A549 (cell line): ENCODE results near the gene LGR4. TPM values are rescaled to one million over a fixed set of nuclear protein-coding genes. Genes with fewer than 3 reads are reported as not detected.

Experiments used
- ATAC-seq, 2 experiments: fragments of 200-7000 bp in 1 of 2; fragments of >200 bp in 1 of 2; cut with Nextera tagmentation in 1 of 2; cut with Tn5 transposase in 1 of 2; 3 replicates each; pipeline versions ENCODE4 v1.8.0 to v1.9.1; 2018 to 2020; ENCODE audit warnings: mild to moderate bottlenecking in 1 of 2, moderate library complexity in 1 of 2
- CTCF ChIA-PET: fragments of 300-600 bp; sonication (Branson Sonifier 250); formaldehyde crosslinking; extraction: SDS; loops from one replicate; lab custom pipeline; 2021; ENCODE audit warnings: antibody characterized with exemption, inconsistent platforms; lab: Yijun Ruan, JAX
- POLR2A ChIA-PET: fragments of 350-600 bp; formaldehyde crosslinking; extraction: SDS; loops from one replicate; lab custom pipeline; 2021; ENCODE audit warnings: antibody characterized with exemption, inconsistent platforms; lab: Yijun Ruan, JAX
- DNase-seq, 2 experiments: peaks; one replicate each; pipeline versions ENCODE4 v3.0.0 to v3.0.0-alpha.2; 2011 to 2016; ENCODE audit warnings: low read depth in 1 of 2, low spot score in 1 of 2
- FAIRE-seq: peaks from 2 replicates; lab custom pipeline; 2011; peaks lifted over from hg19 to GRCh38; lab: Jason Lieb, UNC
- H3K27ac ChIP-seq, 2 experiments: fragments of >200 bp; sonication (Bioruptor Twin); formaldehyde crosslinking; 3 replicates each; pipeline ENCODE4 v1.5.1; 2016 to 2017
- H3K4me1 ChIP-seq: fragments of >200 bp; sonication (Bioruptor Twin); formaldehyde crosslinking; 3 replicates; pipeline ENCODE4 v1.6.1; 2016
- H3K4me2 ChIP-seq: fragments of >200 bp; sonication (Bioruptor Twin); formaldehyde crosslinking; 3 replicates; pipeline ENCODE4 v1.6.1; 2016
- H3K4me3 ChIP-seq: fragments of >200 bp; sonication (Bioruptor Twin); formaldehyde crosslinking; 3 replicates; pipeline ENCODE4 v1.5.1; 2016
- H3K9me3 ChIP-seq: fragments of >200 bp; sonication (Bioruptor Twin); formaldehyde crosslinking; 3 replicates; pipeline ENCODE4 v1.6.1; 2016
- CBX2 ChIP-seq: fragments of 200-600 bp; sonication (generic); IDR thresholded peaks from 2 replicates; pipeline ENCODE4 v1.6.1; 2016; ENCODE audit warnings: low read depth, mild to moderate bottlenecking, borderline replicate concordance
- CEBPB ChIP-seq, 2 experiments: fragments of >200 bp in 1 of 2; sonication (Bioruptor Twin) in 1 of 2; formaldehyde crosslinking in 1 of 2; IDR thresholded peaks; 2 replicates each; pipeline ENCODE4 v1.6.1; 2012 to 2016
- CHD2 ChIP-seq: fragments of 150-350 bp; IDR thresholded peaks from 2 replicates; pipeline ENCODE4 v1.6.1; 2014; ENCODE audit warnings: low read length; ENCODE audit not compliant: partially characterized antibody
- EHF ChIP-seq: fragments of 250-450 bp; sonication (Bioruptor Pico); IDR thresholded peaks from 2 replicates; pipeline ENCODE4 v1.5.0; 2020; ENCODE audit warnings: mild to moderate bottlenecking
- EP300 ChIP-seq, 2 experiments: fragments of >200 bp; sonication (Bioruptor Twin); formaldehyde crosslinking; IDR thresholded peaks; 2 replicates in 1 of 2; 3 replicates in 1 of 2; pipeline ENCODE4 v1.6.1; 2016 to 2017
- FOSL2 ChIP-seq, 2 experiments: fragments of 450-650 bp in 1 of 2; fragments of >200 bp in 1 of 2; sonication (Bioruptor Twin) in 1 of 2; formaldehyde crosslinking; IDR thresholded peaks; 2 replicates each; pipeline versions ENCODE4 v1.5.0 to v1.6.1; 2016 to 2020; ENCODE audit warnings: mild to moderate bottlenecking in 1 of 2, moderate library complexity in 1 of 2
- HEYL ChIP-seq: fragments of 250-450 bp; sonication (Bioruptor Pico); IDR thresholded peaks from 2 replicates; pipeline ENCODE4 v1.8.0; 2021; ENCODE audit warnings: mild to moderate bottlenecking, moderate library complexity
- HOXB13 ChIP-seq: fragments of 250-450 bp; sonication (Bioruptor Pico); IDR thresholded peaks from 2 replicates; pipeline ENCODE4 v1.5.0; 2020; ENCODE audit warnings: low read depth, mild to moderate bottlenecking, moderate library complexity
- KDM1A ChIP-seq: fragments of 200-600 bp; sonication (generic); IDR thresholded peaks from 2 replicates; pipeline ENCODE4 v1.6.1; 2016; ENCODE audit warnings: low read depth, mild to moderate bottlenecking
- MAFK ChIP-seq: fragments of 450-650 bp; IDR thresholded peaks from 2 replicates; pipeline ENCODE4 v1.6.1; 2014; ENCODE audit not compliant: partially characterized antibody
- MYC ChIP-seq: IDR thresholded peaks from 2 replicates; pipeline ENCODE4 v1.6.1; 2012; ENCODE audit warnings: mild to moderate bottlenecking, inconsistent platforms, low read length, improper control_type of control experiment, borderline replicate concordance
- NR3C1 ChIP-seq: fragments of >200 bp; sonication (Bioruptor Twin); formaldehyde crosslinking; IDR thresholded peaks from 3 replicates; pipeline ENCODE4 v1.6.1; 2017
- POLR2A ChIP-seq: IDR thresholded peaks from 2 replicates; pipeline ENCODE4 v1.6.1; 2012; ENCODE audit warnings: mild to moderate bottlenecking, low read length
- RNF2 ChIP-seq: fragments of 200-600 bp; sonication (generic); IDR thresholded peaks from 2 replicates; pipeline ENCODE4 v1.6.1; 2016; ENCODE audit warnings: low read depth, mild to moderate bottlenecking, antibody characterized with exemption, moderate library complexity, borderline replicate concordance
- SMC3 ChIP-seq: fragments of >200 bp; sonication (Bioruptor Twin); formaldehyde crosslinking; IDR thresholded peaks from 3 replicates; pipeline ENCODE4 v1.6.1; 2018; ENCODE audit warnings: inconsistent platforms
- SREBF2 ChIP-seq: fragments of 450-650 bp; IDR thresholded peaks from 2 replicates; pipeline ENCODE4 v1.6.1; 2014; ENCODE audit warnings: mild to moderate bottlenecking, moderate library complexity
- ZC3H11A ChIP-seq: fragments of 450-650 bp; IDR thresholded peaks from 2 replicates; pipeline ENCODE4 v1.6.1; 2014; ENCODE audit warnings: antibody characterized with exemption, mild to moderate bottlenecking
- ZFP36 ChIP-seq: fragments of 450-650 bp; IDR thresholded peaks from 2 replicates; pipeline ENCODE4 v1.6.1; 2014; ENCODE audit warnings: borderline replicate concordance; ENCODE audit not compliant: partially characterized antibody
- ZSCAN20 ChIP-seq: fragments of 250-450 bp; sonication (Bioruptor Pico); IDR thresholded peaks from 2 replicates; pipeline ENCODE4 v1.8.0; 2022; ENCODE audit warnings: mild to moderate bottlenecking, moderate library complexity
- WGBS: methylation state at CpG from one replicate; pipeline ENCODE4 v1.1.6; 2017; ENCODE audit errors: missing lambda C conversion rate; 5-methylcytosine and 5-hydroxymethylcytosine counted together
- polyA plus RNA-seq, 4 experiments: library from polyadenylated mRNA; depleted of rRNA in 3 of 4; stranded (reverse); fragments of >200 nt; fragmentation: RNase III in 1 of 4; extraction: RNeasy Plus Mini Kit Qiagen cat#74134 plus additional on column Dnase treatment in 1 of 4; gene quantifications; 2 replicates in 3 of 4; 3 replicates in 1 of 4; pipeline ENCODE4 v1.2.3, GENCODE V29; 2011 to 2017
- TF ChIP-seq, protein P1 (sequence below): fragments of >200 bp; sonication (Bioruptor Twin); formaldehyde crosslinking; IDR thresholded peaks from 3 replicates; pipeline ENCODE4 v1.6.1; 2016
- TF ChIP-seq, protein P2 (sequence below): fragments of 250-450 bp; sonication (Bioruptor Pico); IDR thresholded peaks from 2 replicates; pipeline ENCODE4 v1.5.0; 2020; ENCODE audit warnings: low read depth, mild to moderate bottlenecking, moderate library complexity
- TF ChIP-seq, protein P3 (sequence below): fragments of 450-650 bp; IDR thresholded peaks from 2 replicates; pipeline ENCODE4 v1.6.1; 2014; ENCODE audit warnings: antibody characterized with exemption
- TF ChIP-seq, protein P4 (sequence below): IDR thresholded peaks from 2 replicates; pipeline ENCODE4 v1.6.1; 2012
- TF ChIP-seq, protein P5 (sequence below): fragments of 150-350 bp; IDR thresholded peaks from 2 replicates; pipeline ENCODE4 v1.6.1; 2014; ENCODE audit warnings: low read depth, mild to moderate bottlenecking, low read length

The LGR4 gene
- polyA plus RNA-seq, 2 of the 4 experiments (the other 2 are of a cell fraction): 41.2 to 130 TPM

DNA sequence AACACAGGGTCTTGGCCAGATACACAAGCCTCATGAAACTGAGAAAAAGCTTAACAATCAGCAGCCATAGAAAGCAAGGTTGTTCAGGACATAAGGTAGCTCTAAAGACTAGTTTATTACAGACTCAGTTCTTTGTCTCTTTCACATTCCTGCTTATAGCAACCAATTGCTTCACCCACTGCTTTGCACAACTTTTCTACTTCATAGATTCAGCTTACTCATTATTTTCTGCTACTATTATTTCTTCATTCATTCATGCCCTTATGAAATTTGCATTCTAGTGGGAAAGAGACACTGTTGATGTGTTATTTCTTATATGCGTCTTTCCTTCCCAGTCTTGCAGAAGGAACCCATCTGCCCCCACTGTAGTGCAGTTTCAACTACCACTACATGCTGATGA lies 114.3 kb downstream of the LGR4 start:
- no peak for FAIRE-seq
- no peak for TF ChIP-seq KDM1A
- TF ChIP-seq ZSCAN20 (CRISPR knock-in tag): no peak
- no peak for TF ChIP-seq CBX2
- TF ChIP-seq CEBPB (IDR thresholded peaks at IDR 0.05): no peak
- TF ChIP-seq POLR2A: no peak
- TF ChIP-seq, protein P1, sequence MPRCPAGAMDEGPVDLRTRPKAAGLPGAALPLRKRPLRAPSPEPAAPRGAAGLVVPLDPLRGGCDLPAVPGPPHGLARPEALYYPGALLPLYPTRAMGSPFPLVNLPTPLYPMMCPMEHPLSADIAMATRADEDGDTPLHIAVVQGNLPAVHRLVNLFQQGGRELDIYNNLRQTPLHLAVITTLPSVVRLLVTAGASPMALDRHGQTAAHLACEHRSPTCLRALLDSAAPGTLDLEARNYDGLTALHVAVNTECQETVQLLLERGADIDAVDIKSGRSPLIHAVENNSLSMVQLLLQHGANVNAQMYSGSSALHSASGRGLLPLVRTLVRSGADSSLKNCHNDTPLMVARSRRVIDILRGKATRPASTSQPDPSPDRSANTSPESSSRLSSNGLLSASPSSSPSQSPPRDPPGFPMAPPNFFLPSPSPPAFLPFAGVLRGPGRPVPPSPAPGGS: no peak
- TF ChIP-seq, protein P2, sequence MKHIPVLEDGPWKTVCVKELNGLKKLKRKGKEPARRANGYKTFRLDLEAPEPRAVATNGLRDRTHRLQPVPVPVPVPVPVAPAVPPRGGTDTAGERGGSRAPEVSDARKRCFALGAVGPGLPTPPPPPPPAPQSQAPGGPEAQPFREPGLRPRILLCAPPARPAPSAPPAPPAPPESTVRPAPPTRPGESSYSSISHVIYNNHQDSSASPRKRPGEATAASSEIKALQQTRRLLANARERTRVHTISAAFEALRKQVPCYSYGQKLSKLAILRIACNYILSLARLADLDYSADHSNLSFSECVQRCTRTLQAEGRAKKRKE (CRISPR knock-in tag): no peak
- TF ChIP-seq EP300 (IDR thresholded peaks at IDR 0.05): no peak
- no peak for TF ChIP-seq CHD2
- TF ChIP-seq SMC3: no peak
- no peak for TF ChIP-seq FOSL2 (IDR thresholded peaks at IDR 0.05)
- TF ChIP-seq FOSL2 (CRISPR knock-in tag; IDR thresholded peaks at IDR 0.05): no peak
- 97% methylated on average over 1 of the region's 1 CpG for WGBS
- peaks cover 56% of the 10 kb centered on the region for H3K4me1 ChIP-seq
- ChIA-PET CTCF (interaction anchor here (1.1 to 2.2 kb wide), 2 partner anchors 61 to 128 kb away, joined by 3 to 9 read pairs; no protein-coding TSS in a partner anchor), POLR2A (no interaction called here)
- no peak for DNase-seq
- no peak overlapping the region for H3K4me3 ChIP-seq
- H3K4me2 ChIP-seq: peak overlapping the region; percentile 10; the same call in 1 of the 3 replicates
- peak overlapping the region in 1 of 2 experiments; percentile 20; a peak in 1 of 6 replicates for H3K27ac ChIP-seq
- H3K9me3 ChIP-seq: no peaks in the 10 kb centered on the region
- ATAC-seq: no peak

DNA sequence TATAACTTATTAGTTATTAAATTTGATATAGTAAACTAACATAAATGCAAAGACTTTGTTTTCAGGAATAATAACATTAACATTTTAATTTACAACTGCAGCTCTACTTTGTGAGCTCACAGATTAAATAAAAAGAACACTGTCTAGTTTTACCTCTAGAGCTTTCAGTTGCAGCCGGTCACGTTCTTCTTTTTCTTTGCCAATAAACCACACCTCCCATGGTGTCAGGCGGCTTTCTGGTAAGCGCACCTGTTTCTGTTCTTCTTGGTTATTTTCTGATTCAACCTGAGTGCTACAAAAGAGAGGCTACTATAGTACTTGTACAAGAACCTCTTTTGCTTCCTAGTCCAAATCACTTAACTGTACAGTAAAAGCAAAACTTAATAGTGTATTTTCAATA lies 115.3 kb downstream of the LGR4 start:
- CTCF ChIA-PET: interaction anchor here (0.9 kb wide), 1 partner anchor 129 kb away, joined by 3 read pairs; no protein-coding TSS in a partner anchor
- POLR2A ChIA-PET: no interaction called here

DNA sequence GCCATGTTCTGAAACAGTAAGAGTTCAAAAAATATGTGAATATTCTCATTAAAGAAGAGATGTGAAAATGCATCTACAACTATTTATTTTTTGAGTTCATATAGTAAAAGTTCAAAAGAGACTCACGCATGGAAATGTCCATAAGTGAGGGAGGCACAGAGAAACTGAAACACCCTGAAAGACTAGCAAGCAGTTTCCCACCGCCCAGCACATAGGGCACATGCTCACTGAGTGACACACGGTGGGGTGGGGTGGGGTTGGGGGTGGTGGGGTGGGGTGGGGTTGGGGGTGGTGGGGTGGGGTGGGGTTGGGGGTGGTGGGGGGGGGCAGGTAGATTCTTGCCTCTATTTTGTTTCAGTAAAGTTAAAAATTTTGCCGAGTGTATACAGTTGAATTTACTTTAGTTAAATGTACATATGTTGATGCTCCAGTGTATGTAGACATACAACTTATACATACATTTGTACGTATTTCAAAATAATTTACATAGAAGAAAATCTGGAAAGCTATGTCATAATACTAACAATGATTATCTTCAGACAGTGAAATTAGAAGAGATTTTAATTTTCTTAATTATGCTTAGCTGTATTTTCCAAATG lies 115.9 kb downstream of the LGR4 start:
- H3K4me2 ChIP-seq: no peak overlapping the region
- peaks cover 59% of the 10 kb centered on the region for H3K4me1 ChIP-seq
- 69% methylated on average over 5 of the region's 5 CpGs for WGBS
- FAIRE-seq: peak; percentile 7
- no peak for ATAC-seq
- DNase-seq: no peak
- no peaks in the 10 kb centered on the region for H3K9me3 ChIP-seq
- TF ChIP-seq, protein P3, sequence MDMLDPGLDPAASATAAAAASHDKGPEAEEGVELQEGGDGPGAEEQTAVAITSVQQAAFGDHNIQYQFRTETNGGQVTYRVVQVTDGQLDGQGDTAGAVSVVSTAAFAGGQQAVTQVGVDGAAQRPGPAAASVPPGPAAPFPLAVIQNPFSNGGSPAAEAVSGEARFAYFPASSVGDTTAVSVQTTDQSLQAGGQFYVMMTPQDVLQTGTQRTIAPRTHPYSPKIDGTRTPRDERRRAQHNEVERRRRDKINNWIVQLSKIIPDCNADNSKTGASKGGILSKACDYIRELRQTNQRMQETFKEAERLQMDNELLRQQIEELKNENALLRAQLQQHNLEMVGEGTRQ: no peak
- TF ChIP-seq ZFP36 (no peak), MAFK (no peak), KDM1A (no peak)
- TF ChIP-seq, protein P4, sequence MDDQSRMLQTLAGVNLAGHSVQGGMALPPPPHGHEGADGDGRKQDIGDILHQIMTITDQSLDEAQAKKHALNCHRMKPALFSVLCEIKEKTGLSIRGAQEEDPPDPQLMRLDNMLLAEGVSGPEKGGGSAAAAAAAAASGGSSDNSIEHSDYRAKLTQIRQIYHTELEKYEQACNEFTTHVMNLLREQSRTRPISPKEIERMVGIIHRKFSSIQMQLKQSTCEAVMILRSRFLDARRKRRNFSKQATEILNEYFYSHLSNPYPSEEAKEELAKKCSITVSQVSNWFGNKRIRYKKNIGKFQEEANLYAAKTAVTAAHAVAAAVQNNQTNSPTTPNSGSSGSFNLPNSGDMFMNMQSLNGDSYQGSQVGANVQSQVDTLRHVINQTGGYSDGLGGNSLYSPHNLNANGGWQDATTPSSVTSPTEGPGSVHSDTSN: no peak
- peak overlapping the region in 1 of 2 experiments; percentile 48; a peak in 1 of 6 replicates for H3K27ac ChIP-seq
- ChIA-PET POLR2A (no interaction called here), CTCF (interaction anchor here (0.9 kb wide), 1 partner anchor 130 kb away, joined by 3 read pairs; no protein-coding TSS in a partner anchor)
- no peak overlapping the region for H3K4me3 ChIP-seq

More for the DNA sequence above, 115.3 kb downstream of the LGR4 start:
- no peak for DNase-seq
- no peak for ATAC-seq
- H3K4me2 ChIP-seq: no peak overlapping the region
- H3K4me3 ChIP-seq: no peak overlapping the region
- peaks cover 63% of the 10 kb centered on the region for H3K4me1 ChIP-seq
- no peak for TF ChIP-seq NR3C1
- no peak for TF ChIP-seq HOXB13 (CRISPR knock-in tag)
- no peak for TF ChIP-seq ZFP36
- TF ChIP-seq EHF (CRISPR knock-in tag): no peak
- TF ChIP-seq, protein P4: no peak
- TF ChIP-seq MYC: no peak
- TF ChIP-seq, protein P5, sequence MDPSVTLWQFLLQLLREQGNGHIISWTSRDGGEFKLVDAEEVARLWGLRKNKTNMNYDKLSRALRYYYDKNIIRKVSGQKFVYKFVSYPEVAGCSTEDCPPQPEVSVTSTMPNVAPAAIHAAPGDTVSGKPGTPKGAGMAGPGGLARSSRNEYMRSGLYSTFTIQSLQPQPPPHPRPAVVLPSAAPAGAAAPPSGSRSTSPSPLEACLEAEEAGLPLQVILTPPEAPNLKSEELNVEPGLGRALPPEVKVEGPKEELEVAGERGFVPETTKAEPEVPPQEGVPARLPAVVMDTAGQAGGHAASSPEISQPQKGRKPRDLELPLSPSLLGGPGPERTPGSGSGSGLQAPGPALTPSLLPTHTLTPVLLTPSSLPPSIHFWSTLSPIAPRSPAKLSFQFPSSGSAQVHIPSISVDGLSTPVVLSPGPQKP: no peak
- no peak for TF ChIP-seq SREBF2
- TF ChIP-seq ZC3H11A: no peak
- TF ChIP-seq RNF2: no peak
- no peak for TF ChIP-seq HEYL (CRISPR knock-in tag)
- TF ChIP-seq KDM1A: no peak
- no peak for TF ChIP-seq CHD2
- no peak overlapping the region for H3K27ac ChIP-seq
- no peaks in the 10 kb centered on the region for H3K9me3 ChIP-seq
- no peak for FAIRE-seq
- WGBS: 82% methylated on average over 4 of the region's 4 CpGs
